Stimulated activated CD8-positive, alpha-beta memory T cell treated with anti-CD3 and anti-CD28 coated beads, Interleukin-15, amount 100 ng/mL, for 1 hour (primary cell): Measurements from ENCODE around the gene RFX3.

ENCODE experiments used
- DNase-seq: peaks from one replicate; pipeline ENCODE4 v3.0.0-alpha.2; 2020; ENCODE audit warnings: low read depth

Gene RFX3

GRCh38 chr9:3277200-3277599, 248.6 kb downstream of the RFX3 start:
- no peak for DNase-seq

GRCh38 chr9:3271581-3271980, 254.2 kb downstream of the RFX3 start:
- no peak for DNase-seq

- DNase-seq = no peak
Observed at GRCh38 chr9:3271157-3271556, 254.6 kb downstream of the RFX3 start.

- DNase-seq = no peak
Observed at GRCh38 chr9:3268223-3268622, 257.6 kb downstream of the RFX3 start.

- DNase-seq = no peak
Observed at GRCh38 chr9:3263698-3264097, 262.1 kb downstream of the RFX3 start.

GRCh38 chr9:3262826-3263529, 262.8 kb downstream of the RFX3 start:
- no peak for DNase-seq

- no peak for DNase-seq
Observed at GRCh38 chr9:3261484-3261883, 264.3 kb downstream of the RFX3 start.

- DNase-seq = no peak
Observed at GRCh38 chr9:3256571-3257330, 269.1 kb downstream of the RFX3 start.

- no peak for DNase-seq
Observed at GRCh38 chr9:3251309-3251708, 274.5 kb downstream of the RFX3 start.

GRCh38 chr9:3250741-3251140, 275.1 kb downstream of the RFX3 start:
- no peak for DNase-seq

- DNase-seq = no peak
Observed at GRCh38 chr9:3247211-3247610, 278.6 kb downstream of the RFX3 start.

- DNase-seq = no peak
Observed at GRCh38 chr9:3246241-3246640, 279.6 kb downstream of the RFX3 start.

GRCh38 chr9:3244963-3245653, 280.7 kb downstream of the RFX3 start:
- no peak for DNase-seq

- DNase-seq = no peak
Observed at GRCh38 chr9:3243683-3244082, 282.1 kb downstream of the RFX3 start.

GRCh38 chr9:3241290-3241689, 284.5 kb downstream of the RFX3 start:
- no peak for DNase-seq

GRCh38 chr9:3240656-3241268, 285.0 kb downstream of the RFX3 start:
- peak; percentile 32 for DNase-seq

- DNase-seq = no peak
Observed at GRCh38 chr9:3239240-3239639, 286.6 kb downstream of the RFX3 start.

- no peak for DNase-seq
Observed at GRCh38 chr9:3238236-3238635, 287.6 kb downstream of the RFX3 start.

GRCh38 chr9:3237121-3237520, 288.7 kb downstream of the RFX3 start:
- no peak for DNase-seq

- no peak for DNase-seq
Observed at GRCh38 chr9:3235497-3235896, 290.3 kb downstream of the RFX3 start.

- no peak for DNase-seq
Observed at GRCh38 chr9:3224931-3225330, 300.9 kb downstream of the RFX3 start.

- no peak for DNase-seq
Observed at GRCh38 chr9:3215658-3216057, 310.1 kb downstream of the RFX3 start.

- DNase-seq = no peak
Observed at GRCh38 chr9:3214741-3215140, 311.1 kb downstream of the RFX3 start.
